ENCODE results near the gene GRIN3B.

The GRIN3B gene

DNA sequence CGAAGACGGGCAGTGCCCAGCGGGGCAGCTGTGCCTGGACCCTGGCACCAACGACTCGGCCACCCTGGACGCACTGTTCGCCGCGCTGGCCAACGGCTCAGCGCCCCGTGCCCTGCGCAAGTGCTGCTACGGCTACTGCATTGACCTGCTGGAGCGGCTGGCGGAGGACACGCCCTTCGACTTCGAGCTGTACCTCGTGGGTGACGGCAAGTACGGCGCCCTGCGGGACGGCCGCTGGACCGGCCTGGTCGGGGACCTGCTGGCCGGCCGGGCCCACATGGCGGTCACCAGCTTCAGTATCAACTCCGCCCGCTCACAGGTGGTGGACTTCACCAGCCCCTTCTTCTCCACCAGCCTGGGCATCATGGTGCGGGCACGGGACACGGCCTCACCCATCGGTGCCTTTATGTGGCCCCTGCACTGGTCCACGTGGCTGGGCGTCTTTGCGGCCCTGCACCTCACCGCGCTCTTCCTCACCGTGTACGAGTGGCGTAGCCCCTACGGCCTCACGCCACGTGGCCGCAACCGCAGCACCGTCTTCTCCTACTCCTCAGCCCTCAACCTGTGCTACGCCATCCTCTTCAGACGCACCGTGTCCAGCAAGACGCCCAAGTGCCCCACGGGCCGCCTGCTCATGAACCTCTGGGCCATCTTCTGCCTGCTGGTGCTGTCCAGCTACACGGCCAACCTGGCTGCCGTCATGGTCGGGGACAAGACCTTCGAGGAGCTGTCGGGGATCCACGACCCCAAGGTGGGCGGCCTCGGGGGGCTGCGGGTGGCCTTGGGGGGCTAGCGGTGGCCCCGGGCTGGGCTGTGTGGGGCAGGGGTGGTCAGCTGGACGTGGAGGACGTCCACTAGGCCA lies 4.8 kb downstream of the GRIN3B start:
- TF ChIP-seq POLR2AphosphoS5 (IDR thresholded peaks at IDR 0.05; ENCODE audit: low read depth, low read length) (no peak), SIN3A (IDR thresholded peaks at IDR 0.05; ENCODE audit: borderline replicate concordance, insufficient read depth, low read length) (no peak), TAF1 (IDR thresholded peaks at IDR 0.05; ENCODE audit: borderline replicate concordance, insufficient read depth, low read length) (no peak), FOXP2 (optimal IDR thresholded peaks at IDR 0.05; ENCODE audit: borderline replicate concordance, extremely low read depth, extremely low read length, insufficient read depth) (no peak)
- TF ChIP-seq, protein P1, sequence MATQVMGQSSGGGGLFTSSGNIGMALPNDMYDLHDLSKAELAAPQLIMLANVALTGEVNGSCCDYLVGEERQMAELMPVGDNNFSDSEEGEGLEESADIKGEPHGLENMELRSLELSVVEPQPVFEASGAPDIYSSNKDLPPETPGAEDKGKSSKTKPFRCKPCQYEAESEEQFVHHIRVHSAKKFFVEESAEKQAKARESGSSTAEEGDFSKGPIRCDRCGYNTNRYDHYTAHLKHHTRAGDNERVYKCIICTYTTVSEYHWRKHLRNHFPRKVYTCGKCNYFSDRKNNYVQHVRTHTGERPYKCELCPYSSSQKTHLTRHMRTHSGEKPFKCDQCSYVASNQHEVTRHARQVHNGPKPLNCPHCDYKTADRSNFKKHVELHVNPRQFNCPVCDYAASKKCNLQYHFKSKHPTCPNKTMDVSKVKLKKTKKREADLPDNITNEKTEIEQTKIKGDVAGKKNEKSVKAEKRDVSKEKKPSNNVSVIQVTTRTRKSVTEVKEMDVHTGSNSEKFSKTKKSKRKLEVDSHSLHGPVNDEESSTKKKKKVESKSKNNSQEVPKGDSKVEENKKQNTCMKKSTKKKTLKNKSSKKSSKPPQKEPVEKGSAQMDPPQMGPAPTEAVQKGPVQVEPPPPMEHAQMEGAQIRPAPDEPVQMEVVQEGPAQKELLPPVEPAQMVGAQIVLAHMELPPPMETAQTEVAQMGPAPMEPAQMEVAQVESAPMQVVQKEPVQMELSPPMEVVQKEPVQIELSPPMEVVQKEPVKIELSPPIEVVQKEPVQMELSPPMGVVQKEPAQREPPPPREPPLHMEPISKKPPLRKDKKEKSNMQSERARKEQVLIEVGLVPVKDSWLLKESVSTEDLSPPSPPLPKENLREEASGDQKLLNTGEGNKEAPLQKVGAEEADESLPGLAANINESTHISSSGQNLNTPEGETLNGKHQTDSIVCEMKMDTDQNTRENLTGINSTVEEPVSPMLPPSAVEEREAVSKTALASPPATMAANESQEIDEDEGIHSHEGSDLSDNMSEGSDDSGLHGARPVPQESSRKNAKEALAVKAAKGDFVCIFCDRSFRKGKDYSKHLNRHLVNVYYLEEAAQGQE (IDR thresholded peaks at IDR 0.05; ENCODE audit: insufficient read depth in 1 of 2, low read depth in 2 of 2, low read length in 2 of 2): no peak

DNA sequence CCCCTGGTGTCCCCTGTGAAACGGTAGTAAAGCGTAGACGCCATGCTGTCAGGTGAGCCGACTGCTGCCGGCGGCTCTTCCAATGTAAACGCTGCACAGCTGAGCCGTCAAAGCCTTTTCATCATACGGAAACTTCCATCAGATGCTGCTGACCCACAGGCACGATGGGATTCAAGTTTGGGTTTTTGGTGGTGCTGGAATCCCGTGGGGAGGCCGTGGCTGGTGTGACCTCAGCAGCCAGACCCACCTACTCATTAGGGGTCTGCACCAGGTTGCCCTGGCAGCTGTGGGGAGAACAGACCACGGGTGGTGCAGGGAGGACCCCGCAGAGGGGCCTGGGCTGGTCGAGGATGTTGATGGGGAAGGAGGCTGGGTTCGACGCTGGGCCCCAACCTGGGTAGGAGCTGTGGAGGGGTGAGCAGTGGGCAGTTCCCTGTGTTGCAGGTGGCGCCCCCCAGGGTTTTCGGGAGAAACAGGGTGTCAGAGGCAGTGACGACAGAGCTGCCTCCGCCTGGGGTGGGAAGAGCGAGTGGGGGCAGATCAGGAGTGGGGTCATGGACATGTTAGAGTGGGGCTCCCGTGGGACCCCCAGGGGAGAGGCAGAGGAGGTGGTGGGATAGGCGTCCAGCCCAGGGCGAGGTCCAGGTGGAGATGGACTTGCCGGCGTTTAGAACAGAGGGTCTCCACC lies 6.6 kb downstream of the GRIN3B start:
- TF ChIP-seq POLR2AphosphoS5 (IDR thresholded peaks at IDR 0.05; ENCODE audit: low read depth, low read length) (no peak), TAF1 (IDR thresholded peaks at IDR 0.05; ENCODE audit: borderline replicate concordance, insufficient read depth, low read length) (no peak), FOXP2 (optimal IDR thresholded peaks at IDR 0.05; ENCODE audit: borderline replicate concordance, extremely low read depth, extremely low read length, insufficient read depth) (no peak), SIN3A (IDR thresholded peaks at IDR 0.05; ENCODE audit: borderline replicate concordance, insufficient read depth, low read length) (no peak)
- TF ChIP-seq, protein P1 (IDR thresholded peaks at IDR 0.05; ENCODE audit: insufficient read depth in 1 of 2, low read depth in 2 of 2, low read length in 2 of 2): no peak

DNA sequence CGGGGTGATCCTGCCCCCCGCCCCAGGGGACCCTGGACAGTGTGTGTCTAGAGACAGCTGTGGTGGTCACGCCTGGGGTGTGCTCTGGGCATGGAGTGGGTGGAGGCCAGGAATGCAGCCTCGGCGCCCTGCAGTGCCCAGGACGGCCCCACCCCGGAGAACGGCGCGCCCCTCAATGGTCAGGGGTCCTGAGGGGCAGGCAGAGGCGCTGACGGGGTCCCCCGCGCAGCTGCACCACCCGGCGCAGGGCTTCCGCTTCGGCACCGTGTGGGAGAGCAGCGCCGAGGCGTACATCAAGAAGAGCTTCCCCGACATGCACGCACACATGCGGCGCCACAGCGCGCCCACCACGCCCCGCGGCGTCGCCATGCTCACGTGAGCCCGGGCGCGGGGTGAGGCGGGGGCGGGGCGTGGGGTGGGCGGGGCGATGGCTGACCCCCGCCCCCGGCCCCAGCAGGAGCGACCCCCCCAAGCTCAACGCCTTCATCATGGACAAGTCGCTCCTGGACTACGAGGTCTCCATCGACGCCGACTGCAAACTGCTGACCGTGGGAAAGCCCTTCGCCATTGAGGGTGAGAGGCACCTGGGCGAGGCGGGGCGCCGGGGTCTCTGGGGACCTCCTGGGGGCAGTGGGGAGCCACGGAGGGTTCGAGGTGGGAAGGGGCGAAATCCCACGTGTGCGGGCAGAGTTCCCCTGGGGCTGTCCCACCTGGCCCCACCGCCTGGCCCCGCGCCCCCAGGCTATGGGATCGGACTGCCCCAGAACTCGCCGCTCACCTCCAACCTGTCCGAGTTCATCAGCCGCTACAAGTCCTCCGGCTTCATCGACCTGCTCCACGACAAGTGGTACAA lies 7.4 kb downstream of the GRIN3B start:
- TF ChIP-seq TAF1 (IDR thresholded peaks at IDR 0.05; ENCODE audit: borderline replicate concordance, insufficient read depth, low read length) (no peak), FOXP2 (optimal IDR thresholded peaks at IDR 0.05; ENCODE audit: borderline replicate concordance, extremely low read depth, extremely low read length, insufficient read depth) (no peak), POLR2AphosphoS5 (IDR thresholded peaks at IDR 0.05; ENCODE audit: low read depth, low read length) (no peak), SIN3A (IDR thresholded peaks at IDR 0.05; ENCODE audit: borderline replicate concordance, insufficient read depth, low read length) (no peak)
- TF ChIP-seq, protein P1 (IDR thresholded peaks at IDR 0.05; ENCODE audit: insufficient read depth in 1 of 2, low read depth in 2 of 2, low read length in 2 of 2): no peak

DNA sequence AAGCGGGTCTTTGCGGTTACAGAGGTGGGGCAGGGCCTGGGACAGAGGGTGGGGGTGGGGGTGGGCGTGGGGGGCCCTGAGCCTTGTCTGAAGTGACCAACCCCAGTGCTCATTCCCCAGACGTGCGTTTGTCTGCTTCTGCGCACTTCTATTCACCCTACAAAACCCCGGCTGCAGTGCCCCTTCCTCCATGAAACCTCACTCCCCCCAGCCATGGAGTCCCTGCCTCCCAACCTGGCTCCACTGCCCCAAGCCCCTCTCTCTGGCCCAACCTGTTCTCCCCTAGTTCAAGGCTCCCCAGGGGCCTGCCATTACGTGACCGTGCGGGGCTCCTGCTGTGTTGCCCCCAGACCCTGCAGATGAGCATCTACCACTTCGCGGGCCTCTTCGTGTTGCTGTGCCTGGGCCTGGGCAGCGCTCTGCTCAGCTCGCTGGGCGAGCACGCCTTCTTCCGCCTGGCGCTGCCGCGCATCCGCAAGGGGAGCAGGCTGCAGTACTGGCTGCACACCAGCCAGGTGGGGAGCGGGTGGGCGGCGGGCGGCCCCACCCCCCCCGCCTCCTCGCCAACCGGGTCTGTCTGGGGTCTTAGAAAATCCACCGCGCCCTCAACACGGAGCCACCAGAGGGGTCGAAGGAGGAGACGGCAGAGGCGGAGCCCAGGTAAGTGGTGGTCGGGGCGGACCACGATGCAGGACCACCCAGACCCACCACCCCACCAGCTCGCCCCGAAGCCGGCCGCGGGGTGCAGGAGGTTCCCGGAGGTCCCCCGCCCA lies 8.2 kb downstream of the GRIN3B start:
- TF ChIP-seq TAF1 (IDR thresholded peaks at IDR 0.05; ENCODE audit: borderline replicate concordance, insufficient read depth, low read length) (no peak), SIN3A (IDR thresholded peaks at IDR 0.05; ENCODE audit: borderline replicate concordance, insufficient read depth, low read length) (no peak), FOXP2 (optimal IDR thresholded peaks at IDR 0.05; ENCODE audit: borderline replicate concordance, extremely low read depth, extremely low read length, insufficient read depth) (no peak), POLR2AphosphoS5 (IDR thresholded peaks at IDR 0.05; ENCODE audit: low read depth, low read length) (no peak)
- TF ChIP-seq, protein P1 (IDR thresholded peaks at IDR 0.05; ENCODE audit: insufficient read depth in 1 of 2, low read depth in 2 of 2, low read length in 2 of 2): no peak
